Mesodermal cell (in vitro differentiated cells): ENCODE results near the gene LST1.
A peak's percentile ranks its signal among the peaks of the same experiment; 100 is the strongest.
"Not testable (repeated sequence)": the region's sequence is repeated elsewhere in the genome, so short reads cannot be mapped to it uniquely, and the experiment has no call there.

Source experiments
- H3K27ac ChIP-seq: 2 replicates; pipeline ENCODE4 v1.7.0; 2013; ENCODE audit warnings: mild to moderate bottlenecking, low read depth, low read length, moderate library complexity; ENCODE audit not compliant: severe bottlenecking
- H3K36me3 ChIP-seq: 2 replicates; pipeline ENCODE4 v1.7.1; 2013; ENCODE audit warnings: mild to moderate bottlenecking, low read length, moderate library complexity; ENCODE audit not compliant: control insufficient read depth, insufficient read depth
- H3K4me1 ChIP-seq: one replicate; pipeline ENCODE4 v1.7.1; 2013; ENCODE audit warnings: mild to moderate bottlenecking, low read length; ENCODE audit not compliant: insufficient read depth, control insufficient read depth, poor library complexity, severe bottlenecking
- H3K4me3 ChIP-seq: 2 replicates; pipeline ENCODE4 v1.7.0; 2013; ENCODE audit warnings: low read length, control low read depth, mild to moderate bottlenecking; ENCODE audit not compliant: insufficient read depth, poor library complexity, severe bottlenecking; ENCODE audit errors: extremely low read depth
- H3K9me3 ChIP-seq: 2 replicates; pipeline ENCODE4 v1.7.1; 2013; ENCODE audit warnings: mild to moderate bottlenecking, low read length, moderate library complexity; ENCODE audit not compliant: control insufficient read depth
- WGBS, 2 experiments: methylation state at CpG; one replicate each; pipeline ENCODE4 v1.1.5; 2013; ENCODE audit warnings: missing lambda C conversion rate in 2 of 2; ENCODE audit not compliant: insufficient coverage in 2 of 2; 5-methylcytosine and 5-hydroxymethylcytosine counted together

LST1 gene

DNA sequence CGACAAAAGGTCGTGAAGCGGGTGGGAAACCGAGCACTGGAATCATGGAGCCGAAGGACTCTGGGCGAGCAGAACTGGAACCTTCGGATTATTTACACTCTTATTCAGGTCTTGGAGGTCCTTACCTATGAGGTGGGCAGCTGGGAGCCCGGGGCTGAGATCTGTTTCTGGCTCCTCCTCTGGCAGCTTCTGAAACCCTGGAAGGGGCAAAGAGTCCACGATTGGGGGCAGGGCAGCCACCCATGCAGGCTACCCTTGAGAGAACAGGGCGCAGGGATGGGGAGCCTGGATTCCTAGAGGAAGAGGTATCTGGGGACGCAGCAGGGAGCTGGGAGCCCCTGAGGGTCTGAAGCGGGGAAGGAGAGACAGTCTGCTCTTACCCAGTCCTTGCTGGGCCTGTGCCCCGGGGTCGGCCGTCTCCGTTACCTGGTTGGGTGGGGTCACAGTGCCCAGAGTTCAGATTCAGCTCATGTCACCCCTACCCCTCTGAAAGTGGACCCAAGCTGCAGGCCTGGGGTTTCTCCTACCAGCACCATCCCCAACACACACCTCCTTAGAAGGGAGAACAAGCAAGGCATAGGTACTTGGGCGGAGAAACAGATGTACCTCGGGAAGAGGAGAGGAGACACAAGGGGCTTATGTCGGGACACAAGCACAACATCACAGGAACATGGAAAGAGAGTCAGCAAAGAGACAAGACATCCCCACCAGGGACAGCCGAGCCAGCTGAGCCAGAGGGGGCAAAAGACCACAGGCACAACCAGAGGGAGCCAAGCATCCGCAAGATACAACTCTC lies 4.4 kb upstream of the LST1 start:
- 27 to 38% methylated on average over 13 to 19 of the region's 21 CpGs for WGBS, 2 experiments
- Histone ChIP-seq H3K9me3 (no peaks in the 10 kb centered on the region), H3K4me1 (peaks cover 15% of the 10 kb centered on the region), H3K27ac (no peak overlapping the region), H3K36me3 (no peaks in the 10 kb centered on the region), H3K4me3 (peak overlapping the region; percentile 70)

DNA sequence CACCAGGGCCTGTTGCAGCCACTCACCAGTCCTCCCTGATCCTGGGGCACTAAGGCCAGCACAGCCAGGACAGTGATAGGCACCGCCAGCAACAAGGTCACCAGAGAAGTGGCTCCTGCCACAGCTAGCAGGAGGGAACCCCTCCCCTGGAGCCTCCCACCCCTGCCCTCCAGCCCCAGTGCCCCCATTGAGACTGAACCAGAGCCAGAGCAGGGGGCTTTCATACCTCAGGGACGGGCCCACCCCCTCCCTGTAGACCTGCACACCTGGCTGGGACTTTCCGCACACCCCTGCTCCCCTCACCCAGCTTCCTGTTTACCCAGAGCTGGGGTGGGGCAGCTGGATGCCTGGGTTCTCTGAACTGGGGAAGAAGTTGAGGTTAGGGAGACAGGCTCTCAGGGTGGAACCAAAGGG lies 3.8 kb upstream of the LST1 start, which contains the start of gene LTB:
LTB (minus strand) TSS at position 195 of the 414 bp plus-strand sequence; CDS start at position 188, 7 bp downstream.
- Histone ChIP-seq H3K36me3 (no peaks in the 10 kb centered on the region), H3K4me3 (peak within 1 kb of the TSS; percentile 70), H3K4me1 (peaks cover 15% of the 10 kb centered on the region), H3K9me3 (no peaks in the 10 kb centered on the region), H3K27ac (no peak within 1 kb of the TSS)
- WGBS, 2 experiments: 69 to 100% methylated on average over 1 to 2 of the region's 3 CpGs

DNA sequence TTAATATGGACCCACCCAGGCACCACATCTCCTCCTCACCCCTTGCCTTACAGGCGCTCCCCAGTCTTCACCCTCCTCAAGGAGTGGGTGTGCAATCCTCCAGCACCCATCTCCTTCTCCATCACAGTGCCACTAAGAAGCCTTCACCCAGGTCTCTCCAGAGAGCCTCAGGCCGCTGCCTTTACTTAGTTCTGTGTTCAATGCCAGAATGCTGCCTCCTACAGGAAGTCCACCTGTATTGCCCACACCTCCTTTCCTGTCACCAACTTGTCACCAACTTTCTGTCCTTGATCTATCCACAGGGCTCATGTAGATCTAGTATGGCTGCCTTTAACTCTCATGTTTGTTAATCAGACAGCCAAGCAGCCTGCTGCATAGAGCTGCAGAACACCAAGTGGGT lies 586 bp upstream of the LST1 start:
- H3K27ac ChIP-seq: no peak overlapping the region
- WGBS, 2 experiments: 60 to 67% methylated on average over 2 of the region's 2 CpGs
- H3K36me3 ChIP-seq: no peaks in the 10 kb centered on the region
- no peaks in the 10 kb centered on the region for H3K9me3 ChIP-seq
- no peak overlapping the region for H3K4me3 ChIP-seq
- peaks cover 14% of the 10 kb centered on the region for H3K4me1 ChIP-seq

DNA sequence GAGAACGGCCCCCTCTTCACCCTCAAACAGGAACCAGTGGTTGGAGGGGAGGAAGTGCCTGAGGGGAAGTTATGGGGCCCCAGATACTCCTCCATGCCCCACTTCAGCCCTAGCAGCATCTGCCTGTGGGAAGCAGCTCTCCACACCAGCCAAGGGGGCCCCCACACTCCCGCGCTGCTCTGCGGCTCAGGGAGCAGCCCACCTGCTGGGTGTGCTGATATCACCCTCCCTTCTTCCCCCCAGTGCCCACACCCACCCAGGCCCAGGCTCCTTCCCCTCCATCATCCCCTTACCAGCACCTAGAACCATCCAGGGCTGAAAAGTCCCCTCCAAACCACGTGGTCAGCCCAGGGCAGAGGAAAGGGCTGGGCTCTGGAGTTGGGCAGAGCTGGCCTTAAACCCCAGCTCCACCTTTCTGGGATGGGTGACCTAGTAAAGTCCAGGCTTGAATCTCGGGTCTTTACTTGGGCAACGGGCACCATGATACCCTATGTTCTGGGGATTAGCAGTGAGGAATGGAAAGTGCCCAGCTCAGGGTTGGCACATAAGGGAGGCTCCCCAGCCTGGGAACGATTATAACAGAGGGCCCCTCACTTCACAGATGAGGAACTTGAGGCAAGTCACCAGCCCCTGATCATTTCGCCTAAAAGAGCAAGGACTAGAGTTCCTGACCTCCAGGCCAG lies 663 bp downstream of the LST1 start:
- H3K4me3 ChIP-seq: no peak overlapping the region
- H3K4me1 ChIP-seq: peaks cover 11% of the 10 kb centered on the region
- H3K36me3 ChIP-seq: no peaks in the 10 kb centered on the region
- 72 to 82% methylated on average over 5 to 6 of the region's 9 CpGs for WGBS, 2 experiments
- no peaks in the 10 kb centered on the region for H3K9me3 ChIP-seq
- no peak overlapping the region for H3K27ac ChIP-seq

DNA sequence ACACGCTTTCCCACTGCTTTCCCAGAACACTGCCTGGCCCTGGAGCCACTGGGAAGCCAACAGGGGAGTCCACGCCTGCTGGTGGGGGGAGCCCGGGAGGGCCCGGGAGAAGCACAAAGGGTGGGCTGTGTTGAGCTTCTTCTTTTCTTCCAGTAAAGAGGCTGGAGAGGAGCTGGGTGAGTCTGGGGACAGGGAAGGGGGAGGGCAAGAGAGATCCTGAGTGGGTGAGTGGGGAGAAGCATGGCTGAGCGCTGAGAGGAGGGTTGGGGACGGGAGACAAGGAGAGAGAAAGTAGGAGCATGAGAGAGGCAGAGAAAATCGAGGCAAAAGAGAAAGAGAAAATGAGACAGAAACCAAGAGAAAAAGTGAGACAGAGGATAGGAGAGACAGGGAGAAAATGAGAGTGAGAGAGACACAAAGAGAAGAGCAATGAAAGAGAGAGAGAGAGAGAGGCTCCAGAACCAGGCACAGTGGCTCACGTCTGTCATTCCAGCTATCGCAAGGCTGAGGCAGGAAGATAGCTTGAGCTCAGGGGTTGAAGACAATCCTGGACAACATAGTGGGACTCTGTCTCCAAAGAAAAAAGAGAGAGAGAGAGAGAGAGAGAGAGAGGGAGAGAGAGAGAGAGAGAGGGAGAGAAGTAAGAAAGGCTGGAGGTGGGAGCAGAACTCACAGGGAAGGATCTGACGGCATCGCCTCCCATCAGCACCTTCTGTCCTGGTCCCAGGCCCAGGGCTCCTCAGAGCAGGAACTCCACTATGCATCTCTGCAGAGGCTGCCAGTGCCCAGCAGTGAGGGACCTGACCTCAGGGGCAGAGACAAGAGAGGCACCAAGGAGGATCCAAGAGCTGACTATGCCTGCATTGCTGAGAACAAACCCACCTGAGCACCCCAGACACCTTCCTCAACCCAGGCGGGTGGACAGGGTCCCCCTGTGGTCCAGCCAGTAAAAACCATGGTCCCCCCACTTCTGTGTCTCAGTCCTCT lies 2.0 kb downstream of the LST1 start:
- no peak overlapping the region for H3K27ac ChIP-seq
- H3K36me3 ChIP-seq: no peaks in the 10 kb centered on the region
- 82 to 84% methylated on average over 11 of the region's 12 CpGs for WGBS, 2 experiments
- no peak overlapping the region for H3K4me3 ChIP-seq
- no peaks in the 10 kb centered on the region for H3K9me3 ChIP-seq
- peaks cover 8% of the 10 kb centered on the region for H3K4me1 ChIP-seq

DNA sequence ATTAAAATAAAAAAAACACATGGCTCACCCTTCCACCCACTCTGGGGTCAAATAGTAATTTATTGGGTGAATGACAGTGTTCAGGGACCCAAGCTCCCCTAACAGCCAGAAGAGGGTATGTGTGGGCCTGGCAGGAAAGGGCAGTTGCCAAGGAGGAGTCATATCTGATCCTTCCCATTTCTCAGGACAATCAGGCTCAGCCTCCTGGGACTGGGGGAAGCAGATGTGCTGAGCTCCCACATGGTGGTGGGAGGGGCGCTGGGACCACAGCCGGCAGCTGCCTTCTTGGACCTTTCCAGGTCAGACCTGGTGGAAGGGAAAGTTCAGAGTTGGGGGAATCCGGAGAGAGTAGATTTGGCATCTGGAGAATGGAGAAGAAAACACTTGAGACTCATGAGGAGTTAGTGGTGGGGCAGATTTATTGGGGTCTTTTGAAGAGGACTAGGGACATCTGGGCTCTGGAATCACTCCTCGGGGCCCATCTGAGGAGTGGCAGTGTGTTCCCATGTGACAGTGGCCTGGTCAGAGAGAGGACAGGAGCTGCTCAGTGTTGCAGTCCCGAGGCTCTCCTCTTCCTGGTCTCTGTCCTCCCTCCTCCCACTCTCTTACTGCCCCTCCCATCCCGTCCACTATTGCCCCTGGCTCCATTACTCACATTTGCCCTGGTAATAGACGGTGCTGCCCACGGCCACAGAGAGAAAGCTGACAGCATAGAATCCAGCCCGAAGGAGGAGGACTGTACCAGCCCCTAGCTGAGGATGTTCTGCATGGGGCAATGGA lies 3.0 kb downstream of the LST1 start:
- Histone ChIP-seq H3K4me1 (peaks cover 8% of the 10 kb centered on the region), H3K9me3 (no peaks in the 10 kb centered on the region), H3K4me3 (no peak overlapping the region), H3K27ac (no peak overlapping the region), H3K36me3 (no peaks in the 10 kb centered on the region)
- 76 to 85% methylated on average over 8 of the region's 9 CpGs for WGBS, 2 experiments

DNA sequence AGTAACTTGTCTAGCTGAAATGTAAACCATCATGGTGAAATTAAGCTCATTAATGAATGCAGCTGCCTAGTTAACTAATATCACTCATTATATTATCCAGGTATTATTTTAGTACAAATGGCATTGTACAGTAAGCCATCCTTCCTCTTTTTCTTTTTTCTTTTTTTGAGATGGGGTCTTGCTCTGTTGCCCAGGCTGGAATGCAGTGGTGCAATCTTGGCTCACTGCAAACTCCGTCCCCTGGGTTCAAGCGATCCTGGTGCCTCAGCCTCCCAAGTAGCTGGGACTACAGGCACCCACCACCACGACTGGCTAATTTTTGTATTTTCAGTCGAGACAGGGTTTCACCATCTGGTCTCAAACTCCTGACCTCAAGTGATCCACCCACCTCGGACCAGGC lies 4.6 kb downstream of the LST1 start:
- not testable (repeated sequence) for H3K9me3 ChIP-seq, H3K4me3 ChIP-seq, H3K4me1 ChIP-seq, H3K36me3 ChIP-seq, H3K27ac ChIP-seq
- WGBS, 2 experiments: 93 to 95% methylated on average over 5 of the region's 5 CpGs

DNA sequence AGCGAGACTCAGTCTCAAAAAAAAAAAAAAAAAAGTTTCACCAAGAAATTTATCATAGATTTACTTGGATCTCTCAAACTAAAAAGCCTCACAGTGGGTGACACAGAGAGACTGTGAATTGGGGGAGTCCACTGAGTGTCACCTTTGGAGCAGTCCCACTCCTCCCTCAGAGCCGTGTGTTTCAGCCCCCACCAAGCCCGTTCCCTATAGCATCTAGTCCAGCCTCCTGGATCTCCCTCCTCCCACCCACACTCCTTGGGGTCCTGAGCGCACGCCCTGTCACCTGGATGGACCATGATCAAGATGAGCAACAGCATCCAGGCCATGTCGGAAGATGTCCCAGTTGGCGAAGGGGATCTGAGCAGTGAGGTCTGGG lies 6.3 kb downstream of the LST1 start:
- no peak overlapping the region for H3K27ac ChIP-seq
- H3K4me3 ChIP-seq: no peak overlapping the region
- H3K36me3 ChIP-seq: no peaks in the 10 kb centered on the region
- H3K9me3 ChIP-seq: no peaks in the 10 kb centered on the region
- peaks cover 4% of the 10 kb centered on the region for H3K4me1 ChIP-seq
- 97 to 98% methylated on average over 5 of the region's 7 CpGs for WGBS, 2 experiments

DNA sequence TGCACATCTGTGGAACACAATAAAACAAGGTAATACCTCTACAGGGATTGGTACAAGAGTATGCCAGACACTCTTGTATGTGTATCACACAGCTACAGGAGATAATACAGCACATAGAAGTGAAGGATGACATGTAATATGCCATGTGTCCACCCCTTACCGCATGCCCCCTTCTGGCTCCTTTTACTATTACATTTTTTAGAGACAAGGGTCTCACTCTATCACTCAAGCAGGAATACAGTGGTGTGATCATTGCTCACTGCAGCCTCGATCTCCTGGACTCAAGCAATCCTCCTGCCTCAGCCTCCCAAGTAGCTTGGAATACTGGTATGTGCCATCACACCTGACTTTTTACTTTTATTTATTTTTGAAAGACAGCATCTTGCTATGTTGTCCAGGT lies 10.9 kb downstream of the LST1 start:
- 17 to 20% methylated on average over 1 to 2 of the region's 2 CpGs for WGBS, 2 experiments
- Histone ChIP-seq H3K36me3 (no peaks in the 10 kb centered on the region), H3K9me3 (no peaks in the 10 kb centered on the region), H3K27ac (no peak overlapping the region), H3K4me3 (no peak overlapping the region), H3K4me1 (no peaks in the 10 kb centered on the region)

DNA sequence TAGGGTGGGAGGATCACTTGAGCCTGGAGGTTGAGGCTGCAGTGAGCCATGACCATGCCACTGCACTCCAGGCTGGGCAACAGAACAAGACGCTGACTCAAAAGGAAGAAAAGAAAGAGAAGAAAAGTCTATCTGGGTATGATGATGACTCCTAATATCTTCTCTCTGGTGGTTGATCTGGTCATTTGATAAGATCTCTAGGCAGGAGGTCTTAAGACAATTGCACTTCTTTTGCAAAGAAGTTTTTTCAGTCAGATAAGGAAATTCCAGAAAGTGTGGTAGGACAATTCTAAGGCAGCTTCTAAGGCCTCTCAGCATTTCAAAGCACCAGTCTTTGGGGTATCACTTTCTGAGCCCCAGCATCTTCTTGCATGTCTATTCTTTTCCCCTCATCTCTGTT lies 21.2 kb downstream of the LST1 start:
- H3K4me3 ChIP-seq: no peak overlapping the region
- 80 to 83% methylated on average over 1 of the region's 1 CpG for WGBS, 2 experiments
- no peaks in the 10 kb centered on the region for H3K9me3 ChIP-seq
- no peaks in the 10 kb centered on the region for H3K36me3 ChIP-seq
- H3K27ac ChIP-seq: no peak overlapping the region
- H3K4me1 ChIP-seq: no peaks in the 10 kb centered on the region
